GM12892 (cell line): ENCODE measurements around the gene STAM2.

Experiments
- POLR2A ChIP-seq: IDR thresholded peaks from 2 replicates; pipeline ENCODE4 v1.6.1; 2011; ENCODE audit warnings: low read depth, low read length, control low read depth
- POLR2AphosphoS5 ChIP-seq: IDR thresholded peaks from 2 replicates; pipeline ENCODE4 v1.6.1; 2011; ENCODE audit warnings: low read depth, low read length, control low read depth

- TF ChIP-seq POLR2AphosphoS5 (peak; percentile 95), POLR2A (peak; percentile 93)
Observed at GRCh38 chr2:152175368-152176112, at the start of gene STAM2.
